ENCODE data around the gene LTC4S.
"Not testable (repeated sequence)": the region's sequence is repeated elsewhere in the genome, so short reads cannot be mapped to it uniquely, and the experiment has no call there.

The LTC4S gene

GRCh38 chr5:179769796-179770195, 24.0 kb upstream of the LTC4S start:
- no peak for FAIRE-seq

GRCh38 chr5:179771311-179771895, 22.4 kb upstream of the LTC4S start:
- FAIRE-seq: no peak

GRCh38 chr5:179772351-179772750, 21.4 kb upstream of the LTC4S start:
- no peak for FAIRE-seq

GRCh38 chr5:179773686-179774040, 20.1 kb upstream of the LTC4S start:
- FAIRE-seq: no peak

- FAIRE-seq: no peak
Observed at GRCh38 chr5:179774442-179774841, 19.3 kb upstream of the LTC4S start.

- no peak for FAIRE-seq
Observed at GRCh38 chr5:179776411-179776938, 17.3 kb upstream of the LTC4S start.

- FAIRE-seq: no peak
Observed at GRCh38 chr5:179777456-179777855, 16.3 kb upstream of the LTC4S start.

GRCh38 chr5:179777909-179778308, 15.9 kb upstream of the LTC4S start:
- FAIRE-seq: no peak

GRCh38 chr5:179778591-179778990, 15.2 kb upstream of the LTC4S start:
- FAIRE-seq: no peak

GRCh38 chr5:179779826-179780225, 14.0 kb upstream of the LTC4S start:
- no peak for FAIRE-seq

- FAIRE-seq: no peak
Observed at GRCh38 chr5:179780362-179780761, 13.4 kb upstream of the LTC4S start.

- FAIRE-seq: no peak
Observed at GRCh38 chr5:179781846-179782245, 11.9 kb upstream of the LTC4S start.

- FAIRE-seq: no peak
Observed at GRCh38 chr5:179783128-179783527, 10.7 kb upstream of the LTC4S start.

GRCh38 chr5:179786861-179787260, 6.9 kb upstream of the LTC4S start:
- no peak for FAIRE-seq

- no peak for FAIRE-seq
Observed at GRCh38 chr5:179788193-179788854, 5.5 kb upstream of the LTC4S start.

- FAIRE-seq: not testable (repeated sequence)
Observed at GRCh38 chr5:179789278-179789677, 4.5 kb upstream of the LTC4S start.

- no peak for FAIRE-seq
Observed at GRCh38 chr5:179791881-179792611, 1.7 kb upstream of the LTC4S start.

GRCh38 chr5:179792612-179793467, 946 bp upstream of the LTC4S start:
- FAIRE-seq: no peak

- no peak for FAIRE-seq
Observed at GRCh38 chr5:179794171-179794570, 385 bp downstream of the LTC4S start.

GRCh38 chr5:179794575-179794974, 789 bp downstream of the LTC4S start:
- FAIRE-seq: no peak

- FAIRE-seq: no peak
Observed at GRCh38 chr5:179795049-179795862, 1.5 kb downstream of the LTC4S start.
